Cardiac muscle cell (in vitro differentiated cells and primary cell): ENCODE measurements around the gene DPF3. TPM values are rescaled to one million over a fixed set of nuclear protein-coding genes. Genes with fewer than 3 reads are reported as not detected.

ENCODE experiments used
- DNase-seq, 2 donors: peaks; one replicate each; pipeline versions ENCODE4 v3.0.0 to v3.0.0-alpha.2; 2010 to 2017; ENCODE audit warnings: low read depth in 1 of 2, low spot score in 1 of 2
- H3K27ac ChIP-seq: fragments of 200-600 bp; sonication (generic); 2 replicates; pipeline ENCODE4 v1.5.1; 2016
- H3K27me3 ChIP-seq: fragments of 200-600 bp; sonication (generic); 2 replicates; pipeline ENCODE4 v1.6.0; 2016; ENCODE audit warnings: control low read depth
- H3K36me3 ChIP-seq: fragments of 200-600 bp; sonication (generic); 2 replicates; pipeline ENCODE4 v1.5.1; 2016; ENCODE audit warnings: control low read depth
- H3K4me1 ChIP-seq: fragments of 200-600 bp; sonication (generic); 2 replicates; pipeline ENCODE4 v1.8.1; 2017; ENCODE audit warnings: low read depth, mild to moderate bottlenecking, mixed run types
- H3K4me3 ChIP-seq: fragments of 200-600 bp; sonication (generic); 2 replicates; pipeline ENCODE4 v1.5.1; 2016; ENCODE audit warnings: mild to moderate bottlenecking
- H3K9me3 ChIP-seq: fragments of 200-600 bp; sonication (generic); 2 replicates; pipeline ENCODE4 v1.5.1; 2017; ENCODE audit warnings: low read depth, mild to moderate bottlenecking, control low read depth
- CTCF ChIP-seq: IDR thresholded peaks from 2 replicates; pipeline ENCODE4 v1.5.1; 2012; ENCODE audit warnings: low read depth, mild to moderate bottlenecking, low read length
- polyA plus RNA-seq: library from polyadenylated mRNA; unstranded; fragments of >200 nt; fragmentation: Nextera tagmentation; extraction: Ambion mirVana; gene quantifications from 2 replicates; pipeline ENCODE4 v1.2.1, GENCODE V29; 2016
- total RNA-seq: library from RNA; depleted of rRNA; stranded (reverse); fragments of >200 nt; gene quantifications from 2 replicates; pipeline ENCODE4 v1.2.3, GENCODE V29; 2016

DPF3 gene
- total and polyA plus RNA-seq, 2 experiments from 2014 or later, result 25.9 to 84.8 TPM

- Histone ChIP-seq H3K9me3 (no peaks in the 10 kb centered on the region), H3K27ac (peak overlapping the region; percentile 66), H3K36me3 (no peaks in the 10 kb centered on the region), H3K27me3 (no peaks in the 10 kb centered on the region), H3K4me3 (no peak overlapping the region), H3K4me1 (peaks cover 16% of the 10 kb centered on the region)
- no peak for TF ChIP-seq CTCF
- peak in 1 of 2 donors; percentile 35 for DNase-seq
These were observed 70.8 kb downstream of the DPF3 start for GRCh38 chr14:72822946-72823611.

DNA sequence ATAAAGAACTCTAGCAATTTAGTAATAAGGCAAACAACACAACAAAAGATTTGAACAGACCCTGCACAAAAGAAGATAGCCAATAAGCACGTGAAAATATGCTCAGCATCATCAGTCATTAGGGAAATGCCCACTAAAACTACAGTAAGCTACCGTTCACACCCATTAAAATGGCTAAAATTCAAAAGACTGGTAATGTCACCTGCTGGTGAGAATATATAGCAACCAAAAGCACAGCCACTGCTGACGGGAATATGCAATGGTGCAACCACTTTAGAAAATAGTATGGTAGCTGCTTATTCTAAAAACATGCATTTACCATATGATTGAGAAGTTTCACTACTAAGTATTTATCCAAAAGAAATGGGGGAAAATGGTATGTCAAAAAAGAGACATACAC lies 74.9 kb downstream of the DPF3 start:
- H3K27ac ChIP-seq, result no peak overlapping the region
- no peak for DNase-seq
- H3K4me1 ChIP-seq, result peaks cover 11% of the 10 kb centered on the region
- no peaks in the 10 kb centered on the region for H3K9me3 ChIP-seq
- H3K36me3 ChIP-seq, result no peaks in the 10 kb centered on the region
- no peak overlapping the region for H3K4me3 ChIP-seq
- TF ChIP-seq CTCF, result no peak
- no peaks in the 10 kb centered on the region for H3K27me3 ChIP-seq

DNA sequence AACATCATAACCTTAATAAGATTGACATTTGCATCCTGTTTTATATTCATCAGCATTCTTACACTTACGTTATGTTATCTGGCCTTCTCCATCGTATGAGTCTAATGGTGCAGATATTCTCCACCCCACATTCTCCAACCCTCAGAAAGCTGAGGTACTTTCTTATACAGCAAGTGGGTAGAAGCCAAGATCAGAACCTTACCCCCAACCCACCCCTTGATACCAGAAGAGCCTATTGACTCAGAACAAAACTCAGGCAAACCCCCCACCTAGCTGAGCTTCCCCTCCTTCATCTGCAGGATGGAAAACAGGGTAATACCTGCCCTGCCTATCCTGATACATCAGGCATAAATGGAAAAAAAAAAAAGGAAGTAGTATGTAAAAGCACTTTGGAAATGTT lies 77.6 kb downstream of the DPF3 start:
- no peak for TF ChIP-seq CTCF
- peaks cover 25% of the 10 kb centered on the region for H3K4me1 ChIP-seq
- H3K4me3 ChIP-seq, result no peak overlapping the region
- H3K36me3 ChIP-seq, result no peaks in the 10 kb centered on the region
- DNase-seq, result no peak
- H3K27me3 ChIP-seq, result no peaks in the 10 kb centered on the region
- H3K27ac ChIP-seq, result no peak overlapping the region
- no peaks in the 10 kb centered on the region for H3K9me3 ChIP-seq

DNA sequence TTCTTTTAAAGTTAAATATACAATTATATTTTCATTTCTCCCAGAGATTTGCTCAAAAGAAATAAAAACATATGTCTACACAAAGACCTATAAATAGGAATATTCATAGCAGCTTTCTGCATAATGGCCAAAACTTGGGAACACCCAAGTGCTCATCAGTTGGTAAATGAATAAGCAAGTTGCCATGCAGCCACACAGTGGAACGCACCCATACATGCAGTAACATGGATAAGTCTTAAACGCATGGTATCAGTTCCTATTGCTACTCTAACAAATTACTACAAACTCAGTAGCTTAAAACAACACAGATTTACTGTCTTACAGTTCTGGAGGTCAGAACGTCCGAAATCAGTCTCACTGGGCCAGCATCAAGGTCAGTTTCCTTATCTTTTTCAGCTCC lies 78.5 kb downstream of the DPF3 start:
- TF ChIP-seq CTCF, result no peak
- Histone ChIP-seq H3K27me3 (no peaks in the 10 kb centered on the region), H3K9me3 (no peaks in the 10 kb centered on the region), H3K27ac (no peak overlapping the region), H3K36me3 (no peaks in the 10 kb centered on the region), H3K4me1 (peaks cover 25% of the 10 kb centered on the region), H3K4me3 (no peak overlapping the region)
- no peak for DNase-seq

GRCh38 chr14:72812292-72812851 lies 81.5 kb downstream of the DPF3 start:
- peak overlapping the region; percentile 77 for H3K27ac ChIP-seq
- TF ChIP-seq CTCF, result no peak
- H3K36me3 ChIP-seq, result no peaks in the 10 kb centered on the region
- DNase-seq, result peak in 1 of 2 donors; percentile 47
- H3K4me1 ChIP-seq, result peaks cover 28% of the 10 kb centered on the region
- H3K9me3 ChIP-seq, result no peaks in the 10 kb centered on the region
- H3K27me3 ChIP-seq, result no peaks in the 10 kb centered on the region
- no peak overlapping the region for H3K4me3 ChIP-seq
